T-helper 1 cell treated with Interleukin-12 subunit alpha and Interleukin-12 subunit beta and Interleukin-4 antibody, amounts not matched to agents 30 ng/mL and 1 ng/mL, for 36 hours (primary cell): ENCODE measurements around the gene YARS1. TPM values are rescaled to one million over a fixed set of nuclear protein-coding genes. Genes with fewer than 3 reads are reported as not detected.

Experiments
- total RNA-seq: library from RNA; stranded (reverse); gene quantifications from 2 replicates; pipeline ENCODE4 v1.2.3, GENCODE V29; 2022

The YARS1 gene
- total RNA-seq, 1 donor from 2014 or later, result 196 TPM

Other genes starting within 250 kb of the YARS1 start
- gene ZBTB8OS, start 166.8 kb downstream of the YARS1 start, total RNA-seq, result 48.8 and 64.5 TPM in 2 replicates
- 292 and 294 TPM in 2 replicates for gene RBBP4, start 166.2 kb downstream of the YARS1 start, total RNA-seq
- not detected in 2 replicates for gene SYNC, start 114.6 kb downstream of the YARS1 start, total RNA-seq
- 75.3 and 82.0 TPM in 2 replicates for gene S100PBP, start 295 bp upstream of the YARS1 start, total RNA-seq
- gene FNDC5, start 53.6 kb upstream of the YARS1 start, total RNA-seq, result not detected in 2 replicates
- gene HPCA, start 69.1 kb upstream of the YARS1 start, total RNA-seq, result not detected in 2 replicates
- 0.85 and 2.3 TPM in 2 replicates for gene TMEM54, start 84.0 kb upstream of the YARS1 start, total RNA-seq
- 137 and 138 TPM in 2 replicates for gene RNF19B, start 147.5 kb upstream of the YARS1 start, total RNA-seq
- 222 and 232 TPM in 2 replicates for gene AK2, start 219.5 kb upstream of the YARS1 start, total RNA-seq